OCI-LY3 (cell line): ENCODE data around the gene ZFP36L1.

ENCODE experiments used
- EZH2phosphoT487 ChIP-seq: fragments of 200-600 bp; shearing (Covaris generic); IDR thresholded peaks from 2 replicates; pipeline ENCODE4 v1.6.1; 2018; ENCODE audit warnings: antibody characterized with exemption, mixed run types, low read depth
- TF ChIP-seq, protein P1 (sequence below): fragments of 200-600, 300-600 bp; sonication (generic); IDR thresholded peaks from 2 replicates; pipeline ENCODE4 v1.5.1; 2014; ENCODE audit warnings: antibody characterized with exemption, low read length, low read depth

DNA sequence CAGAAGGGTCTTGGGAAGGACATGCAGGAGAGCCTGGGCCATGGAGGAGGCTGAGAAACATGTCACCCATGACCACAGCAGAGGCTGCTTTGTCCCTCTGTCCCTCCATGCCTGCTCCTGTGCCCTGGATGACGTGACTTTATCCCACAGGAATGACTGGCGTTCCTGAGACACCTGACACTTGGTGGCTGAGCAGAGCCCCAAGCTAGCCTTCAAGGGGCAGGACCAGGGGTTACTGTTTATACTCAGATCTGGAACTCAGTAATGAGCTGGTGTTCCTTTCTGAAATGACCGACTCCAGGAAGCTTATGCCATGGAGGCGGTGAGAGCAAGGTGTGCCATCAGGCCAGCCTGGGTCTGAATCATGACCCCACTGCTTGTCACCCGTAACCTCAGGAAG, 44.2 kb downstream of the ZFP36L1 start:
- TF ChIP-seq, protein P1, sequence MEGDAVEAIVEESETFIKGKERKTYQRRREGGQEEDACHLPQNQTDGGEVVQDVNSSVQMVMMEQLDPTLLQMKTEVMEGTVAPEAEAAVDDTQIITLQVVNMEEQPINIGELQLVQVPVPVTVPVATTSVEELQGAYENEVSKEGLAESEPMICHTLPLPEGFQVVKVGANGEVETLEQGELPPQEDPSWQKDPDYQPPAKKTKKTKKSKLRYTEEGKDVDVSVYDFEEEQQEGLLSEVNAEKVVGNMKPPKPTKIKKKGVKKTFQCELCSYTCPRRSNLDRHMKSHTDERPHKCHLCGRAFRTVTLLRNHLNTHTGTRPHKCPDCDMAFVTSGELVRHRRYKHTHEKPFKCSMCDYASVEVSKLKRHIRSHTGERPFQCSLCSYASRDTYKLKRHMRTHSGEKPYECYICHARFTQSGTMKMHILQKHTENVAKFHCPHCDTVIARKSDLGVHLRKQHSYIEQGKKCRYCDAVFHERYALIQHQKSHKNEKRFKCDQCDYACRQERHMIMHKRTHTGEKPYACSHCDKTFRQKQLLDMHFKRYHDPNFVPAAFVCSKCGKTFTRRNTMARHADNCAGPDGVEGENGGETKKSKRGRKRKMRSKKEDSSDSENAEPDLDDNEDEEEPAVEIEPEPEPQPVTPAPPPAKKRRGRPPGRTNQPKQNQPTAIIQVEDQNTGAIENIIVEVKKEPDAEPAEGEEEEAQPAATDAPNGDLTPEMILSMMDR = no peak
- TF ChIP-seq EZH2phosphoT487 = no peak
